Left hindlimb (tissue), 1 donor: ENCODE measurements around the gene FAM3B.

Experiments used
- DNase-seq: peaks from one replicate; pipeline ENCODE4 v3.0.0-alpha.2; 2018

The FAM3B gene

GRCh38 chr21:41369920-41370839, 53.6 kb downstream of the FAM3B start:
- DNase-seq, result no peak

GRCh38 chr21:41370840-41371684, 54.5 kb downstream of the FAM3B start:
- no peak for DNase-seq

- no peak for DNase-seq
Measured at GRCh38 chr21:41371685-41372030, 55.1 kb downstream of the FAM3B start.

- DNase-seq, result no peak
Measured at GRCh38 chr21:41373253-41373652, 56.7 kb downstream of the FAM3B start.

- DNase-seq, result no peak
Measured at GRCh38 chr21:41373763-41374162, 57.2 kb downstream of the FAM3B start.

- no peak for DNase-seq
Measured at GRCh38 chr21:41374177-41374712, 57.6 kb downstream of the FAM3B start.

- no peak for DNase-seq
Measured at GRCh38 chr21:41374867-41375533, 58.4 kb downstream of the FAM3B start.

GRCh38 chr21:41375875-41376274, 59.3 kb downstream of the FAM3B start:
- DNase-seq, result no peak

- DNase-seq, result no peak
Measured at GRCh38 chr21:41377715-41378114, 61.1 kb downstream of the FAM3B start.

- DNase-seq, result no peak
Measured at GRCh38 chr21:41378849-41379248, 62.2 kb downstream of the FAM3B start.

GRCh38 chr21:41379901-41380300, 63.3 kb downstream of the FAM3B start:
- no peak for DNase-seq

- DNase-seq, result no peak
Measured at GRCh38 chr21:41381731-41382130, 65.1 kb downstream of the FAM3B start.

- no peak for DNase-seq
Measured at GRCh38 chr21:41387042-41387819, 70.6 kb downstream of the FAM3B start.

- DNase-seq, result no peak
Measured at GRCh38 chr21:41387824-41388223, 71.2 kb downstream of the FAM3B start.

GRCh38 chr21:41388259-41388658, 71.7 kb downstream of the FAM3B start:
- no peak for DNase-seq

- no peak for DNase-seq
Measured at GRCh38 chr21:41390043-41390639, 73.5 kb downstream of the FAM3B start.

GRCh38 chr21:41393876-41394465, 77.4 kb downstream of the FAM3B start:
- no peak for DNase-seq

GRCh38 chr21:41396558-41397075, 80.0 kb downstream of the FAM3B start:
- no peak for DNase-seq

GRCh38 chr21:41397471-41397891, 80.9 kb downstream of the FAM3B start:
- no peak for DNase-seq

- DNase-seq, result no peak
Measured at GRCh38 chr21:41398251-41398650, 81.7 kb downstream of the FAM3B start.

- no peak for DNase-seq
Measured at GRCh38 chr21:41398831-41399230, 82.2 kb downstream of the FAM3B start.
